ENCODE data around the gene RHOBTB1.

RHOBTB1 gene

DNA sequence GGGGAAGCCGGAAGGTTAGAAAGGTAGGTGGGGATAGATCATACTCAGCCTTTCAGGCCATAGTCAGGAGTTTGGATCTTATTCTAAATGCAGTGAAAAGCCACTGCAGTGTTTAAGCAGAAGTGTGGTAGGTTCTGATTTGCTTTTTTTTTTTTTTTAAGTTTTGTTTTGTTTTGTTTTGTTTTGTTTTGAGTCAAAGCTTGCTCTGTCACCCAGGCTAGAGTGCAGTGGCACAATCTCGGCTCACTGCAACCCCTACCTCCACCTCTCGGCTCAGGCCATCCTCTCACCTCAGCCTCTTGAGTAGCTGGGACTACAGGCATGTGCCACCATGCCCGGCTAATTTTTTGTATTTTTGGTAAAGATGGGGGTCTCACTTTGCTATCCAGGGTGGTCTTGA lies 23.5 kb downstream of the RHOBTB1 start:
- TF ChIP-seq, protein P1, sequence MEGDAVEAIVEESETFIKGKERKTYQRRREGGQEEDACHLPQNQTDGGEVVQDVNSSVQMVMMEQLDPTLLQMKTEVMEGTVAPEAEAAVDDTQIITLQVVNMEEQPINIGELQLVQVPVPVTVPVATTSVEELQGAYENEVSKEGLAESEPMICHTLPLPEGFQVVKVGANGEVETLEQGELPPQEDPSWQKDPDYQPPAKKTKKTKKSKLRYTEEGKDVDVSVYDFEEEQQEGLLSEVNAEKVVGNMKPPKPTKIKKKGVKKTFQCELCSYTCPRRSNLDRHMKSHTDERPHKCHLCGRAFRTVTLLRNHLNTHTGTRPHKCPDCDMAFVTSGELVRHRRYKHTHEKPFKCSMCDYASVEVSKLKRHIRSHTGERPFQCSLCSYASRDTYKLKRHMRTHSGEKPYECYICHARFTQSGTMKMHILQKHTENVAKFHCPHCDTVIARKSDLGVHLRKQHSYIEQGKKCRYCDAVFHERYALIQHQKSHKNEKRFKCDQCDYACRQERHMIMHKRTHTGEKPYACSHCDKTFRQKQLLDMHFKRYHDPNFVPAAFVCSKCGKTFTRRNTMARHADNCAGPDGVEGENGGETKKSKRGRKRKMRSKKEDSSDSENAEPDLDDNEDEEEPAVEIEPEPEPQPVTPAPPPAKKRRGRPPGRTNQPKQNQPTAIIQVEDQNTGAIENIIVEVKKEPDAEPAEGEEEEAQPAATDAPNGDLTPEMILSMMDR (IDR thresholded peaks at IDR 0.05) = no peak
- DNase-seq = no peak
- intact Hi-C loops (cut with DNase I; ENCODE audit: low total_unique reads) = no loop called here
- Histone ChIP-seq H3K27me3 (no peaks in the 10 kb centered on the region), H3K36me3 (no peaks in the 10 kb centered on the region), H3K4me3 (no peak overlapping the region), H3K9me3 (no peaks in the 10 kb centered on the region), H3K27ac (no peak overlapping the region), H3K4me1 (peaks cover 0 to 6% (median 3%) of the 10 kb centered on the region in 4 donors)

DNA sequence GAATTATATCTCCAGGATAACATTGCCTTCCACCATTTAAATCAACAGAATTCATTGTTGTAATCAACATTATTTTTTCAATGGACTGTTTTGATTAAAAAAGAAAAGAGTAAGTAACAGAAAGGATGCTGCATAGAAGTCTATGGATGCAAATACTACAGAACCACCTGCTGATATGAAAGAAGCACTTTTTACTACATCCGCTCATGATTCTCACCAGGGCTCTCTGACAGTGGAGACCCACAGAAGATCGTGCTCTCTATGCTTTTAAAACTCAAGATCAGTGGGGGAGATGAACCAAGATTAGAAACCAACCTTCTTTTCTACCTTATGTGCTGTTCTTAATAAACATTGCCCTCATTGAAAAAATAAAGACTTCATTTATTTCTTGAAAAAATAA lies 24.4 kb downstream of the RHOBTB1 start:
- TF ChIP-seq, protein P1 (IDR thresholded peaks at IDR 0.05) = no peak
- Histone ChIP-seq H3K4me3 (no peak overlapping the region), H3K4me1 (peaks cover 0 to 15% (median 10%) of the 10 kb centered on the region in 4 donors), H3K9me3 (no peaks in the 10 kb centered on the region), H3K27ac (no peak overlapping the region), H3K36me3 (no peaks in the 10 kb centered on the region), H3K27me3 (no peaks in the 10 kb centered on the region)
- intact Hi-C loops (cut with DNase I; ENCODE audit: low total_unique reads) = no loop called here
- DNase-seq = no peak

DNA sequence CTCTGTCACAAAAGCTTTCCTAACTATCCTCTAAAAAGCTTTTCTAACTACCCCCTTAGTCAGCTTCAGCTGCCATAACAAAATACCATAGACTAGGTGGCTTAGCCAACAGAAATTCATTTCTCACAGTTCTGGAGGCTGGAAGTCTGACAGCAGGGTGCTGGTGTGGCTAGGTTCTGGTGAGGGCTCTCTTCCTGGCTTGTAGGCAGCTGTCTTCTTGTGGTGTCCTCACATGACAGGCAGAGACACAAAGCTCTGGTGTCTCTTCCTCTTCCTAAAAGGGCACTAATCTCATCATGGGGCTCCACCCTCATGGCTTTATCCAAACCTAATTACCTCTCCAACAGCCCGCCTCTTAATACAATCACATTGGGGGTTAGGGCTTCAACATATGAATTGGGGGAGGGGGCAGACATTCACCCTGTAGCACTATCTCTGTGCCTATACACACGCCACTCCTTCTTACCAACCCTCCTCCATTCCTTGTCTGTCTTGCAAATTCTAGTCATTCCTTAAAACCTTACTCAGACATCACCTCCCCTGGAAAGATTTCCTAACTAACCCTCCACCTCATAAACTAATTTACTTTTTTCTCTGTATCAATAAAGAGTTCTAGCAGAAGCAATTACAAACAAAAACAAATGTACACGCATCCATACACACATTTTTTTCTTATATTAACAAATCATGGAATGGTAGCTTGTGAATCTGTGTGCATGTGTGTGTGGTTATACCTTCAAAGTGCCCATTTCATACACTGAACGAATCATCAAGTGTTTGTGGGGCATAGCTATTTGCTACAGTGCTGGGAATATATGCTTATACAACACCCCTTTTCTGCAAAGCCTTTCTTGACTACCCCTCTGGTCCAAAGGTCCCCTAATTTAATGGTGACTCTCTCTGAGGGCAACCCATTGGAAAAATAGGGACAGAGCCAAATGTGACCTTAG lies 26.4 kb downstream of the RHOBTB1 start:
- Histone ChIP-seq H3K27ac (no peak overlapping the region), H3K27me3 (no peaks in the 10 kb centered on the region), H3K4me3 (no peak overlapping the region), H3K4me1 (peaks cover 0 to 28% (median 17%) of the 10 kb centered on the region in 4 donors), H3K36me3 (no peaks in the 10 kb centered on the region), H3K9me3 (no peaks in the 10 kb centered on the region)
- TF ChIP-seq, protein P1 (IDR thresholded peaks at IDR 0.05) = no peak
- no peak for DNase-seq
- intact Hi-C loops (cut with DNase I; ENCODE audit: low total_unique reads) = no loop called here

DNA sequence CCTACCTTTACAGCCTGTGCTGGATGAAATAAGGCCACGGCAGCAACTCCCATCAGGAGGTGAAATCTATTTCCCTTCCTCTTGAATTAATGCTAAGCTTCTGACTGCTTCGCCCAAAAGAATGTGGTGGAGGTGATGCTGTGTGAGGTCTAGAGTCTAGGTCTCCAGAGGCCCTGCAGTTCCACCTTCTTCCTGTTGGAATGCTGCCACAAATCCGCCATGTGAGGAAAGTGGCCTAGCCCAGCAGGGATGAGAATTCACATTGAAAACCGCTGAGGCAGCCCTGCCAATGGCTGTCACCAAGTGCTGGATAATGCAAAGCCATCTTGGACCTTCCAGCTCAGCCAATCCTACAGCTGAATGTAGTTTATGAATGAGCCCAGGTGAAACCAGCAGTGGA lies 28.0 kb downstream of the RHOBTB1 start:
- no peaks in the 10 kb centered on the region for H3K27me3 ChIP-seq
- H3K9me3 ChIP-seq = no peaks in the 10 kb centered on the region
- H3K36me3 ChIP-seq = no peaks in the 10 kb centered on the region
- H3K27ac ChIP-seq = no peak overlapping the region
- no peak overlapping the region for H3K4me3 ChIP-seq
- intact Hi-C loops (cut with DNase I; ENCODE audit: low total_unique reads) = no loop called here
- TF ChIP-seq, protein P1 (IDR thresholded peaks at IDR 0.05) = no peak
- peaks cover 0 to 41% (median 25%) of the 10 kb centered on the region in 4 donors for H3K4me1 ChIP-seq
- DNase-seq = no peak

DNA sequence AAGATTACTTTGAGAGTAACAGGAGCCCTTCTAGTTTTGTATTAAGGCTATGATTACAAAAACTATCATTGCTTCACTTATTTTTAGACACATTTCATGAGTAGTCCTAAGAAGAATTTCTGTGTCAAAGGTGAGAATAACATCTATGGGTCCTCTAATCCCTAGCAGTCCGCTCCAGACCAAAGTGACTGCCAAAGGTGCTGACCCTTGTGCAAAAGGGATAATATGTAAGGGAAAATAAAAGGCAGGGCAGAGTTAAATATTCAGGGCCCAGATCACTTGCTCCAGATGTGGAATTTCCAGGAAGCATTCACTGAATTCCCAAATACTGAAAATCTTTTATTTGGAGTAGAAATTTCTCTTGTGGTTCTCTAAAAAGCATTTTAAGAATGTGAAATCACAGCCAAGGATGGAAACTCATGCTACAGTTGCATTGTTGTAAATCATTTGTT lies 29.3 kb downstream of the RHOBTB1 start:
- H3K27ac ChIP-seq = peak overlapping the region; percentile 6 to 32
- no peaks in the 10 kb centered on the region for H3K27me3 ChIP-seq
- H3K4me1 ChIP-seq = peaks cover 0 to 54% (median 33%) of the 10 kb centered on the region in 4 donors
- H3K9me3 ChIP-seq = no peaks in the 10 kb centered on the region
- TF ChIP-seq, protein P1 (IDR thresholded peaks at IDR 0.05) = no peak
- DNase-seq = peak; percentile 79 to 85
- intact Hi-C loops (cut with DNase I; ENCODE audit: low total_unique reads) = no loop called here
- H3K4me3 ChIP-seq = no peak overlapping the region
- H3K36me3 ChIP-seq = no peaks in the 10 kb centered on the region

Measured in tibial artery (tissue), 4 donors.